ENCODE results near the gene OR6C74.

The OR6C74 gene

GRCh38 chr12:55256831-55257230 lies 12.4 kb downstream of the OR6C74 start:
- TF ChIP-seq, protein P1, sequence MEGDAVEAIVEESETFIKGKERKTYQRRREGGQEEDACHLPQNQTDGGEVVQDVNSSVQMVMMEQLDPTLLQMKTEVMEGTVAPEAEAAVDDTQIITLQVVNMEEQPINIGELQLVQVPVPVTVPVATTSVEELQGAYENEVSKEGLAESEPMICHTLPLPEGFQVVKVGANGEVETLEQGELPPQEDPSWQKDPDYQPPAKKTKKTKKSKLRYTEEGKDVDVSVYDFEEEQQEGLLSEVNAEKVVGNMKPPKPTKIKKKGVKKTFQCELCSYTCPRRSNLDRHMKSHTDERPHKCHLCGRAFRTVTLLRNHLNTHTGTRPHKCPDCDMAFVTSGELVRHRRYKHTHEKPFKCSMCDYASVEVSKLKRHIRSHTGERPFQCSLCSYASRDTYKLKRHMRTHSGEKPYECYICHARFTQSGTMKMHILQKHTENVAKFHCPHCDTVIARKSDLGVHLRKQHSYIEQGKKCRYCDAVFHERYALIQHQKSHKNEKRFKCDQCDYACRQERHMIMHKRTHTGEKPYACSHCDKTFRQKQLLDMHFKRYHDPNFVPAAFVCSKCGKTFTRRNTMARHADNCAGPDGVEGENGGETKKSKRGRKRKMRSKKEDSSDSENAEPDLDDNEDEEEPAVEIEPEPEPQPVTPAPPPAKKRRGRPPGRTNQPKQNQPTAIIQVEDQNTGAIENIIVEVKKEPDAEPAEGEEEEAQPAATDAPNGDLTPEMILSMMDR (conservative IDR thresholded peaks at IDR 0.05) = no peak
- no peak overlapping the region for H3K27ac ChIP-seq

DNA sequence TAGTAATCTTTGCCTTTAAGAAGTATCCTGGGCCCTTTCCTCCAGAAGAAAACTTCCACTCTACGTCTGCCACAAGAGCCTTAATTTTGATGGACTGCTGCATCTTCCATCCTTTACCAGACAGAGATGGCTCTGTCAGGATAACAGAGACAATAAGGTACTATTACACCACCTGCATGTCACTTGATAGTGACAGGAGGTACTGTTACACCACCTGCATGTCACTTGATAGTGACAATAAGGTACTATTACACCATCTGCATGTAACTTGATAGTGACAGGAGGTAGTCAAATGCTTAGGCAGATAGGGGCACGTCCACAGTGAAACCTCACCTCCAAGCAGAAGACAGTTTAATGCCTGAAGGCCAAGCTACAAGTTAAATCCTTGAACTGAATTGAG lies 13.9 kb downstream of the OR6C74 start:
- no peak overlapping the region for H3K27ac ChIP-seq
- TF ChIP-seq, protein P1 (conservative IDR thresholded peaks at IDR 0.05) = no peak

DNA sequence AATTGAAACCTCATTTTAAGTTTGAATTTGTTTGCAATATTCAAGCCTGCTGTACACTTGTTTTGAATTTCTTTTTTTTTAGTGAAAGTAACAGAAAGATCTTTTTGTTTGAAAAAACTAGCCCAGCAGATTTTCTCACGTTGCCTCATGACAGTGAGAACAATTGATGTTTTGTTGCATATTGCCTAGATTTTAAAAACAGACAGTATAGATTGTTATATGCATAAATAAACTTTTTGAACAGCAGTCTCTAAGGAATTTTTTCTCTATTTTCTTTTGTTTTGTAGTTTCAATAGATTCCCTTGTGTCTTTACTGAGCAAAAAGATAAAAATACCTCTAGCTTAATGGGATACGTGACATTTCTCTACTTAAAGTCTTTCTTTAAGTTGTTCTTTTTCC lies 36.6 kb downstream of the OR6C74 start:
- H3K27ac ChIP-seq = no peak overlapping the region
- TF ChIP-seq, protein P1 (conservative IDR thresholded peaks at IDR 0.05) = no peak

GRCh38 chr12:55289999-55290398 lies 45.6 kb downstream of the OR6C74 start:
- H3K27ac ChIP-seq = no peak overlapping the region
- TF ChIP-seq, protein P1 (conservative IDR thresholded peaks at IDR 0.05) = no peak
